Lung (tissue), 12 donors: ENCODE measurements around the gene SVIL. TPM values are rescaled to one million over a fixed set of nuclear protein-coding genes. Genes with fewer than 3 reads are reported as not detected.
"Not testable (repeated sequence)": the region's sequence is repeated elsewhere in the genome, so short reads cannot be mapped to it uniquely, and the experiment has no call there.

Experiments used
- ATAC-seq: fragments of 200-7000 bp; cut with Tn5 transposase; one replicate; pipeline ENCODE4 v1.9.1; 2020; ENCODE audit warnings: moderate number of reproducible peaks; ENCODE audit not compliant: insufficient read depth, low FRiP score
- DNase-seq, 3 donors: peaks; one replicate each; pipeline ENCODE4 v3.0.0-alpha.2; 2013 to 2017
- H3K27ac ChIP-seq, 2 donors: one replicate each; pipeline ENCODE4 v1.5.1; 2013; ENCODE audit warnings: mild to moderate bottlenecking in 2 of 2, moderate library complexity in 2 of 2, control low read depth in 1 of 2, inconsistent platforms in 1 of 2, low read depth in 1 of 2, low read length in 1 of 2
- H3K27me3 ChIP-seq, 3 donors: one replicate each; pipeline ENCODE4 v1.5.1; 2013; ENCODE audit warnings: low read length in 2 of 3; ENCODE audit not compliant: control insufficient read depth in 3 of 3, insufficient read depth in 3 of 3
- H3K36me3 ChIP-seq, 4 donors: one replicate each; pipeline ENCODE4 v1.5.1; 2013; ENCODE audit warnings: low read length in 4 of 4, mild to moderate bottlenecking in 1 of 4, moderate library complexity in 1 of 4; ENCODE audit not compliant: control insufficient read depth in 4 of 4, insufficient read depth in 4 of 4
- H3K4me1 ChIP-seq, 5 donors: one replicate each; pipeline ENCODE4 v1.5.1; 2013; ENCODE audit warnings: low read length in 5 of 5, mild to moderate bottlenecking in 2 of 5, moderate library complexity in 1 of 5; ENCODE audit not compliant: control insufficient read depth in 5 of 5, insufficient read depth in 5 of 5
- H3K4me3 ChIP-seq: one replicate; pipeline ENCODE4 v1.5.1; 2013; ENCODE audit warnings: mild to moderate bottlenecking, control low read depth, moderate library complexity
- H3K9ac ChIP-seq, 2 donors: one replicate each; pipeline ENCODE4 v1.5.1; 2013; ENCODE audit warnings: low read length in 2 of 2, control low read depth in 1 of 2; ENCODE audit not compliant: insufficient read depth in 1 of 2
- H3K9me3 ChIP-seq, 4 donors: one replicate each; pipeline ENCODE4 v1.5.1; 2013; ENCODE audit warnings: low read length in 3 of 4, mild to moderate bottlenecking in 1 of 4, moderate library complexity in 1 of 4; ENCODE audit not compliant: control insufficient read depth in 4 of 4, insufficient read depth in 3 of 4
- CTCF ChIP-seq: IDR thresholded peaks from 2 replicates; pipeline ENCODE4 v1.5.1; 2012; ENCODE audit warnings: mild to moderate bottlenecking; ENCODE audit errors: control extremely low read depth, extremely low read depth
- WGBS, 2 donors: extraction: QIAGEN DNeasy Blood & Tissue Kit; methylation state at CpG; one replicate each; pipeline ENCODE4 v1.1.7; 2013; 5-methylcytosine and 5-hydroxymethylcytosine counted together
- polyA plus RNA-seq, 2 donors: library from polyadenylated mRNA; stranded (reverse); fragments of 200-250 nt; gene quantifications; one replicate each; pipeline ENCODE4 v1.2.1, GENCODE V29; 2013
- total RNA-seq, 2 donors: library from RNA; depleted of rRNA in 1 of 2; stranded (reverse); fragments of >200 nt in 1 of 2; gene quantifications; one replicate each; pipeline ENCODE4 v1.2.1, GENCODE V29; 2014 to 2021
- donor health status: control.
- donor health status: control.
- donor health status: Bipolar disorder and iron deficiency.
- donor health status: healthy.
- donor health status: DM: yes; HTN: yes; CAD: no.

SVIL gene
- total and polyA plus RNA-seq, 4 donors: 13.6 to 117 (median 44.0) TPM

GRCh38 chr10:29461042-29461441 lies 173.7 kb downstream of the SVIL start:
- ATAC-seq (no peak), DNase-seq (no peak)
- Histone ChIP-seq H3K27ac (no peak overlapping the region), H3K36me3 (peaks cover 15 to 41% (median 32%) of the 10 kb centered on the region in 4 donors), H3K4me1 (no peaks in the 10 kb centered on the region), H3K4me3 (no peak overlapping the region), H3K9me3 (peaks cover 0 to 4% (median 2%) of the 10 kb centered on the region in 4 donors), H3K27me3 (no peaks in the 10 kb centered on the region), H3K9ac (no peak overlapping the region)
- 78 to 91% methylated on average over 5 of the region's 5 CpGs for WGBS, 2 donors
- no peak for TF ChIP-seq CTCF

- DNase-seq, H3K4me3 ChIP-seq, ATAC-seq, H3K9me3 ChIP-seq, H3K4me1 ChIP-seq, H3K27me3 ChIP-seq, H3K9ac ChIP-seq, H3K27ac ChIP-seq: not testable (repeated sequence)
- H3K36me3 ChIP-seq: peaks cover 8 to 28% (median 22%) of the 10 kb centered on the region in 4 donors
- WGBS, 2 donors: 88 to 92% methylated on average over 24 of the region's 24 CpGs
These were observed 176.6 kb downstream of the SVIL start for GRCh38 chr10:29458190-29458589.

DNA sequence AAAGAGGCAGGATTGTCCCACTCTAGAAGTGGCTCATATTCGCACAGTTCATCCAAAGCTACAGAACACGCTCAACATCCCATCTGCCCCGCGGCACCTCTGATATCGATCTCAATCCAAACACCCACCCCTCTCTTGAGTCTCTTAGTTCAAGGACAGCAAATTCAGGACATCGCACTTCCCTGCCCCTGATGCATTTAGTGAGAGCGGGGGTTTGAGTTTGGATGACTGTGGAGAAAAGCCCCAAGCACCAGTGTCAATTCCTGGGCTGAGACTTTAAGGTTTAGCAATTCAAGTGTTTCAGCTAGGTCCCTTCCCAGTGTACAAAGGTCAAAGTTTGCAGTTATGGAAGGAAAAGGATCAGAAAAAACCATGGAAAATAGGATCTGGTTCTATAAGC lies 179.7 kb downstream of the SVIL start:
- Histone ChIP-seq H3K9ac (no peak overlapping the region), H3K9me3 (no peaks in the 10 kb centered on the region), H3K27ac (no peak overlapping the region), H3K27me3 (no peaks in the 10 kb centered on the region), H3K4me3 (no peak overlapping the region), H3K4me1 (peaks cover 0 to 4% (median 0%) of the 10 kb centered on the region in 5 donors), H3K36me3 (peaks cover 5 to 11% (median 10%) of the 10 kb centered on the region in 4 donors)
- DNase-seq (no peak), ATAC-seq (no peak)
- 89 to 92% methylated on average over 7 of the region's 7 CpGs for WGBS, 2 donors
- no peak for TF ChIP-seq CTCF

DNA sequence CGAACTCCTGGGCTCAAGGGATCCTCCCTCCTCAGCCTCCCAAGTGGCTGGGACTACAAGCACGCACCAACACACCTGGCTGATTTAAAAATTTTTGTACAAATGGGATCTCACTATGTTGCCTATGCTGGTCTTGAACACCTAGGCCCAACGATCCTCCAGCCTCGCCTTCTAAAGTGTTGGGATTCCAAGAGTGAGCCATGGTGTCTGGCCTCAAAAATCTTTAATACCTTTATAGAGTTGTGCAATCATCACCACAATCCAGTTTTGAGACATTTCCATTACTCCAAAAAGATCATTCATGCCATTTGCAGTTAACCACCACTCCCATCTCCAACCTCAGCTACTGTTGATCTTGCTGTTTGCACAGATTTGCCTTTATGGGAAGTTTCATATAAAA lies 180.5 kb downstream of the SVIL start:
- no peak overlapping the region for H3K9ac ChIP-seq
- H3K36me3 ChIP-seq: peaks cover 0 to 7% (median 4%) of the 10 kb centered on the region in 4 donors
- H3K27ac ChIP-seq: no peak overlapping the region
- TF ChIP-seq CTCF: no peak
- H3K27me3 ChIP-seq: no peaks in the 10 kb centered on the region
- peaks cover 0 to 4% (median 0%) of the 10 kb centered on the region in 5 donors for H3K4me1 ChIP-seq
- H3K4me3 ChIP-seq: no peak overlapping the region
- no peak for ATAC-seq
- DNase-seq: no peak
- 74 to 86% methylated on average over 4 of the region's 4 CpGs for WGBS, 2 donors
- H3K9me3 ChIP-seq: no peaks in the 10 kb centered on the region
